Measurements from ENCODE around the gene DPP6. TPM values are rescaled to one million over a fixed set of nuclear protein-coding genes. Genes with fewer than 3 reads are reported as not detected.

The DPP6 gene
- total and polyA plus RNA-seq, 9 donors: 0.22 to 3.9 (median 1.3) TPM; not detected in 1

DNA sequence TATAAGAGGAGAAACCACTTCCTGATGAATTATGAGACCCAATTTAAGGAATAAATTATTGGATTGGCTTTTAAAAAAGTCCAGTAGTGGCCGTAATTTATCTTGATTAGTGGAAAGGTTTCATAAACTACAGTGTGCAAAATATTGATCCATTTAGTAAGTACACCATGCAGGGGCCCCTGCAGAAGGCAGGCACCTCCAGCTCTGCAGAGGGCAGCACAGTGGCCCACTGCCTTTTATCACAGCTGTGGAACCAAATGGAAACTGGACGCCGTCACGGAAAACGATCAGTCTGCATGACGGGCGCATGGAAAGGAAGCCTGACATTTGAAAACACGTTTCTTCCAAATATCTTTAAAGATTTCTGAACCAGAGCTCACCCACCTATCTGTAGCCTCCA is 204.0 kb downstream of the DPP6 start:
- no peak overlapping the region for H3K4me3 ChIP-seq
- TF ChIP-seq, protein P1, sequence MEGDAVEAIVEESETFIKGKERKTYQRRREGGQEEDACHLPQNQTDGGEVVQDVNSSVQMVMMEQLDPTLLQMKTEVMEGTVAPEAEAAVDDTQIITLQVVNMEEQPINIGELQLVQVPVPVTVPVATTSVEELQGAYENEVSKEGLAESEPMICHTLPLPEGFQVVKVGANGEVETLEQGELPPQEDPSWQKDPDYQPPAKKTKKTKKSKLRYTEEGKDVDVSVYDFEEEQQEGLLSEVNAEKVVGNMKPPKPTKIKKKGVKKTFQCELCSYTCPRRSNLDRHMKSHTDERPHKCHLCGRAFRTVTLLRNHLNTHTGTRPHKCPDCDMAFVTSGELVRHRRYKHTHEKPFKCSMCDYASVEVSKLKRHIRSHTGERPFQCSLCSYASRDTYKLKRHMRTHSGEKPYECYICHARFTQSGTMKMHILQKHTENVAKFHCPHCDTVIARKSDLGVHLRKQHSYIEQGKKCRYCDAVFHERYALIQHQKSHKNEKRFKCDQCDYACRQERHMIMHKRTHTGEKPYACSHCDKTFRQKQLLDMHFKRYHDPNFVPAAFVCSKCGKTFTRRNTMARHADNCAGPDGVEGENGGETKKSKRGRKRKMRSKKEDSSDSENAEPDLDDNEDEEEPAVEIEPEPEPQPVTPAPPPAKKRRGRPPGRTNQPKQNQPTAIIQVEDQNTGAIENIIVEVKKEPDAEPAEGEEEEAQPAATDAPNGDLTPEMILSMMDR (IDR thresholded peaks at IDR 0.05): no peak
- no peak for TF ChIP-seq EP300 (IDR thresholded peaks at IDR 0.05)
- TF ChIP-seq POLR2A (IDR thresholded peaks at IDR 0.05): no peak
- H3K4me1 ChIP-seq (ENCODE audit: insufficient read depth): no peaks in the 10 kb centered on the region
- intact Hi-C loops (cut with DNase I): no loop called here
- no peak overlapping the region for H3K27ac ChIP-seq
- 79 to 87% (median 82%) methylated on average over 8 of the region's 8 CpGs for WGBS, 3 donors
- no peaks in the 10 kb centered on the region for H3K9me3 ChIP-seq
- DNase-seq: no peak
- H3K27me3 ChIP-seq: no peaks in the 10 kb centered on the region
- no peaks in the 10 kb centered on the region for H3K36me3 ChIP-seq

DNA sequence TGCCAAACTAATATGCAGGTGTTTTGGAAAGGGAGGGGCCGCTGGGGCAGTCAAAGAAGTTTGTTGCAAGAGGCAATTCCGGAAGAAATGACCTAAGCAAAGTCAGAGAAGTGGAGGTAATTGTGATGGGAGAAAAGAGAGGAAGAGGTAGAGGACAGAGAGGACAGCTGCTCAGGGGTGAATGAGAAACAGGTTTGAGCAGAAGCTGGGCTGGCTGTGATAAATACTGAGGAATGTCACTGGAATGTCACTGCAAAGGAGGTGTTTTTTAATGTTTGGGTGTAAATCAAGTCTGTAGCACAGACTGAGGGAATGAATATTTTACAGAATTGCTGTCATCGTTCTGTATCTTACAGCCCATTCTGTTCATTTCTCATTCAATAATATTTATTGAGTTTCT is 207.2 kb downstream of the DPP6 start:
- no peaks in the 10 kb centered on the region for H3K9me3 ChIP-seq
- TF ChIP-seq POLR2A (IDR thresholded peaks at IDR 0.05) (no peak), EP300 (IDR thresholded peaks at IDR 0.05) (no peak)
- TF ChIP-seq, protein P1 (IDR thresholded peaks at IDR 0.05): no peak
- no peak for DNase-seq
- H3K36me3 ChIP-seq: no peaks in the 10 kb centered on the region
- no peak overlapping the region for H3K27ac ChIP-seq
- H3K4me1 ChIP-seq (ENCODE audit: insufficient read depth): no peaks in the 10 kb centered on the region
- 61 to 72% (median 66%) methylated on average over 3 of the region's 3 CpGs for WGBS, 3 donors
- intact Hi-C loops (cut with DNase I): no loop called here
- H3K27me3 ChIP-seq: no peaks in the 10 kb centered on the region
- no peak overlapping the region for H3K4me3 ChIP-seq

DNA sequence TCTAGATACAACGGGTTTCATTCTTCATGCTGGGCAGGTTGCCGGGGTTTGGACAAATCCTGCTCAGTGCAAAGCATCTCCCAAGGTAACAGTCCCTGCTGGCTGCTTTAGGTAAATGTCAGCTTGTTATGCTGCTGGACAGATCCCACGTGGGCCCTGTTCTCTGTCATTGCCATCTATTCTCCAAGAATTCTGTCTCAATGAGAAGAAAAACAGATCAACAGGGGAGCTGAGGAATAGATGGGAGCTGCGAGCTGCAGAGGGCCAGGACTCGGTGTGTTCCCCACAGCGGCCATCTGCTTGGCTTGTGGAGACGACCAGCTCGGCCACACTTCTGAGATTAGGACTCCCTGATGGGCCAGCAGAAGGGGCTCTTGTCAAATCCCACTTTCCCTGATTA is 235.2 kb downstream of the DPP6 start:
- no peak overlapping the region for H3K27ac ChIP-seq
- no peaks in the 10 kb centered on the region for H3K27me3 ChIP-seq
- intact Hi-C loops (cut with DNase I): no loop called here
- DNase-seq: no peak
- no peaks in the 10 kb centered on the region for H3K36me3 ChIP-seq
- 41 to 57% (median 43%) methylated on average over 8 of the region's 8 CpGs for WGBS, 3 donors
- TF ChIP-seq POLR2A (IDR thresholded peaks at IDR 0.05): no peak
- TF ChIP-seq, protein P1 (IDR thresholded peaks at IDR 0.05): no peak
- TF ChIP-seq EP300 (IDR thresholded peaks at IDR 0.05): no peak
- H3K4me1 ChIP-seq (ENCODE audit: insufficient read depth): no peaks in the 10 kb centered on the region
- no peaks in the 10 kb centered on the region for H3K9me3 ChIP-seq
- no peak overlapping the region for H3K4me3 ChIP-seq

DNA sequence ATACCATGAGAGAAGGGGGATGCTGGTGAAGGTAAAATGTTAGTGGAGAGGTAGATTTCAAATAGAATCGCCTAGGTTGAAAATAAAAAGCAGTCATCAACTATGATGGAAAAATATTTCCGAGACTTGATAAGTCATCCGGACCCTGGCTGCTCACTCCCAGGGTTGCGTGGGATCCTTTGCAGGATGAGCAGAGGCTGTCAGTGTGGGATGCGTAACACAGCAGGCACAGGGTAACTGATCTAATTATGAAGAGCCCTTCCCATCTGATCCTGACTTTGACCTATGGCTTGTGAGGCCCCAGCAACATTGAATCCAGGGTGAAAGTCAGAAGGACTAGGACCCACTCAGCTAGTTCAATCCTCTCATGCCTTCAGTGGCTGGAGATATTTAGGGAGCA is 236.9 kb downstream of the DPP6 start:
- 71 to 82% (median 79%) methylated on average over 5 of the region's 5 CpGs for WGBS, 3 donors
- Histone ChIP-seq H3K27ac (no peak overlapping the region), H3K9me3 (no peaks in the 10 kb centered on the region), H3K4me1 (ENCODE audit: insufficient read depth) (no peaks in the 10 kb centered on the region), H3K27me3 (no peaks in the 10 kb centered on the region), H3K36me3 (no peaks in the 10 kb centered on the region), H3K4me3 (no peak overlapping the region)
- DNase-seq: no peak
- TF ChIP-seq, protein P1 (IDR thresholded peaks at IDR 0.05): no peak
- no peak for TF ChIP-seq POLR2A (IDR thresholded peaks at IDR 0.05)
- no peak for TF ChIP-seq EP300 (IDR thresholded peaks at IDR 0.05)
- intact Hi-C loops (cut with DNase I): no loop called here

DNA sequence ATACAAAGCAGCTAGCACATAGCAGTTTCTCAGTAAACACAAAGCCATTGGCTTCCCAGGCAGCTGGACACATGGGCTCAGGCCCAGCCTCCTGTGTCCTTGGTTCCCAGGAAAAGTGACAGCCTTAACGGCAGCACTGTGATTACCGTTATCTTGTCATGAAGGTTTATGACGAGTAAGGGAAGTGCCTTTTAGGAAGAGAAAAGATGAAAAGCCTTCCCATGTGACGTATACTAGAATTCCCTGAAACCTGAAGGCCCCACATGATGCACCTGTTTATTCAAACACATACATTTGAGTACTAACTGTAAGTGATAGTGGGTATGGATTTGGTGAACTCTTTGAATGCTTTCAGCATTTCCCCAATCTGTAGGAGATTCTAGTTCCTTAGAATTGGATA is 244.2 kb downstream of the DPP6 start:
- Histone ChIP-seq H3K4me3 (no peak overlapping the region), H3K4me1 (ENCODE audit: insufficient read depth) (no peaks in the 10 kb centered on the region), H3K27ac (no peak overlapping the region), H3K9me3 (no peaks in the 10 kb centered on the region), H3K27me3 (no peaks in the 10 kb centered on the region), H3K36me3 (no peaks in the 10 kb centered on the region)
- intact Hi-C loops (cut with DNase I): no loop called here
- no peak for DNase-seq
- TF ChIP-seq POLR2A (IDR thresholded peaks at IDR 0.05) (no peak), EP300 (IDR thresholded peaks at IDR 0.05) (no peak)
- TF ChIP-seq, protein P1 (IDR thresholded peaks at IDR 0.05): no peak
- 33 to 47% (median 37%) methylated on average over 4 of the region's 4 CpGs for WGBS, 3 donors

All from ovary (tissue), 9 donors.